HepG2 (cell line): ENCODE results near the gene ZNF530. TPM values are rescaled to one million over a fixed set of nuclear protein-coding genes. Genes with fewer than 3 reads are reported as not detected.
A peak's percentile ranks its signal among the peaks of the same experiment; 100 is the strongest.

Source experiments
- ATAC-seq: fragments of 200-7000 bp; cut with Tn5 transposase; 3 replicates; pipeline ENCODE4 v1.9.1; 2020; ENCODE audit warnings: mild to moderate bottlenecking, moderate library complexity
- BruUV-seq: library from RNA; stranded (reverse); fragments of 400-500 nt; replicated peaks from 2 replicates; lab custom pipeline; 2021; lab: Mats Ljungman, UMichigan
- CTCF ChIA-PET: fragments of 300-600 bp; formaldehyde crosslinking; extraction: SDS; loops from one replicate; lab custom pipeline; 2021; ENCODE audit warnings: low total read pairs, inconsistent platforms, low intra/inter-chr PET ratio; lab: Yijun Ruan, JAX
- POLR2A ChIA-PET: fragments of 350-600 bp; sonication (Branson Sonifier 250); formaldehyde crosslinking; loops from one replicate; lab custom pipeline; 2020; ENCODE audit warnings: antibody characterized with exemption, inconsistent platforms; lab: Yijun Ruan, JAX
- DNase-seq: peaks from one replicate; pipeline ENCODE4 v3.0.0-alpha.2; 2015; ENCODE audit warnings: low spot score
- FAIRE-seq: peaks from 3 replicates; lab custom pipeline; 2011; peaks lifted over from hg19 to GRCh38; lab: Jason Lieb, UNC
- H2AFZ ChIP-seq: one replicate; pipeline ENCODE4 v1.6.1; 2011; ENCODE audit warnings: low read length, inconsistent platforms
- H3K27ac ChIP-seq: fragments of 300-600 bp; 3 replicates; pipeline ENCODE4 v1.8.0; 2011; ENCODE audit warnings: mixed run types, mild to moderate bottlenecking, mixed read lengths, low read length, inconsistent platforms; ENCODE audit not compliant: insufficient read depth; ENCODE audit errors: extremely low read length
- H3K27me3 ChIP-seq, 2 experiments: fragments of 200-600 bp in 1 of 2; 2 replicates in 1 of 2; 3 replicates in 1 of 2; pipeline versions ENCODE4 v1.6.0 to v1.8.0; 2011; ENCODE audit warnings: low read length in 2 of 2, mild to moderate bottlenecking in 2 of 2, moderate library complexity in 2 of 2, inconsistent platforms in 1 of 2; ENCODE audit not compliant: insufficient read depth in 2 of 2, control insufficient read depth in 1 of 2
- H3K36me3 ChIP-seq, 2 experiments: fragments of 200-600 bp in 1 of 2; replicated peaks in 1 of 2; 2 replicates in 1 of 2; 3 replicates in 1 of 2; pipeline versions ENCODE4 v1.5.1 to v1.8.0; 2011; ENCODE audit warnings: low read length in 2 of 2, inconsistent platforms in 1 of 2; ENCODE audit not compliant: insufficient read depth in 2 of 2, control insufficient read depth in 1 of 2
- H3K4me1 ChIP-seq: 2 replicates; pipeline ENCODE4 v1.5.1; 2012; ENCODE audit warnings: low read length, inconsistent platforms; ENCODE audit not compliant: insufficient read depth
- H3K4me2 ChIP-seq: 2 replicates; pipeline ENCODE4 v1.6.0; 2011; ENCODE audit warnings: low read depth, low read length, inconsistent platforms
- H3K4me3 ChIP-seq, 3 experiments: fragments of 200-600 bp in 1 of 3; sonication (generic), shearing (Covaris generic) in 1 of 3; replicated peaks in 1 of 3; 2 replicates each; pipeline ENCODE4 v1.5.1; 2011 to 2016; ENCODE audit warnings: low read length in 3 of 3, inconsistent platforms in 2 of 3, low read depth in 2 of 3, mild to moderate bottlenecking in 2 of 3, control low read depth in 1 of 3, mixed read lengths in 1 of 3; ENCODE audit not compliant: insufficient read depth in 1 of 3
- H3K79me2 ChIP-seq: one replicate; pipeline ENCODE4 v1.6.1; 2011; ENCODE audit warnings: low read length, inconsistent platforms; ENCODE audit not compliant: insufficient read depth
- H3K9ac ChIP-seq: 2 replicates; pipeline ENCODE4 v1.6.0; 2011; ENCODE audit warnings: mild to moderate bottlenecking, low read depth, low read length, inconsistent platforms; ENCODE audit not compliant: insufficient read depth
- H3K9me3 ChIP-seq: 2 replicates; pipeline ENCODE4 v1.5.1; 2012; ENCODE audit warnings: mild to moderate bottlenecking, low read length
- H4K20me1 ChIP-seq: 2 replicates; pipeline ENCODE4 v1.6.0; 2011; ENCODE audit warnings: inconsistent platforms, mild to moderate bottlenecking, low read length, moderate library complexity; ENCODE audit not compliant: insufficient read depth
- CAMTA2 ChIP-seq: sonication (generic); formaldehyde crosslinking; IDR thresholded peaks from 2 replicates; pipeline ENCODE4 v1.4.0; 2020; ENCODE audit warnings: mild to moderate bottlenecking, missing genetic modification reagents, borderline replicate concordance
- EEA1 ChIP-seq: sonication (generic); formaldehyde crosslinking; IDR thresholded peaks from 2 replicates; pipeline ENCODE4 v1.5.1; 2020; ENCODE audit warnings: mild to moderate bottlenecking, missing genetic modification reagents, borderline replicate concordance
- LCORL ChIP-seq, 2 experiments: fragments of 450-650 bp in 1 of 2; sonication (generic) in 1 of 2; formaldehyde crosslinking in 1 of 2; IDR thresholded peaks; 2 replicates each; pipeline versions ENCODE4 v1.5.0 to v1.6.1; 2017 to 2020; ENCODE audit warnings: antibody characterized with exemption in 1 of 2, missing genetic modification reagents in 1 of 2
- MAFF ChIP-seq: IDR thresholded peaks from 2 replicates; pipeline ENCODE4 v1.6.1; 2011; ENCODE audit warnings: low read depth, low read length, improper control_type of control experiment
- MAFK ChIP-seq, 2 experiments: IDR thresholded peaks in 1 of 2; conservative IDR thresholded peaks in 1 of 2; 2 replicates each; pipeline ENCODE4 v1.6.1; 2011; ENCODE audit warnings: improper control_type of control experiment in 2 of 2, low read length in 2 of 2
- SETDB1 ChIP-seq: sonication (generic); formaldehyde crosslinking; IDR thresholded peaks from 2 replicates; pipeline ENCODE4 v1.5.1; 2020; ENCODE audit warnings: missing genetic modification reagents, mild to moderate bottlenecking, borderline replicate concordance
- ZNF274 ChIP-seq: sonication (generic); formaldehyde crosslinking; IDR thresholded peaks from 2 replicates; pipeline ENCODE4 v1.5.1; 2020; ENCODE audit warnings: mild to moderate bottlenecking, missing genetic modification reagents
- ZNF614 ChIP-seq: IDR thresholded peaks from 2 replicates; pipeline ENCODE4 v1.6.1; 2018; ENCODE audit warnings: missing biosample characterization, missing genetic modification reagents, inconsistent platforms, borderline replicate concordance
- ZNF629 ChIP-seq: sonication (generic); formaldehyde crosslinking; conservative IDR thresholded peaks from 2 replicates; pipeline ENCODE4 v1.5.0; 2020; ENCODE audit warnings: missing genetic modification reagents
- WGBS: methylation state at CpG from one replicate; pipeline ENCODE4 v1.1.6; 2017; ENCODE audit warnings: low lambda C conversion rate; 5-methylcytosine and 5-hydroxymethylcytosine counted together
- in situ Hi-C: cut with HindIII; loops from 2 replicates; pipeline ENCODE4 v1.10.0; 2017; ENCODE audit warnings: low pct_unique_long_range_greater_than_20kb; ENCODE audit not compliant: extremely low pct_ligation_motif_present
- intact Hi-C: fragments of 100-400 bp; cut with micrococcal nuclease; formaldehyde crosslinking; loops from one replicate; pipeline ENCODE4 v1.10.0; 2022; ENCODE audit not compliant: unreplicated experiment
- polyA plus RNA-seq, 8 experiments: library from polyadenylated mRNA; depleted of rRNA in 3 of 8; stranded (reverse) in 7 of 8; unstranded in 1 of 8; fragments of >200 nt; fragmentation: Illumina TruSeq in 4 of 8; extraction: Trizol in 4 of 8; gene quantifications; 2 replicates each; pipeline versions ENCODE4 v1.2.1 to v1.2.3, GENCODE V29; 2011 to 2016; ENCODE audit warnings: low read depth in 4 of 8, missing spikeins in 1 of 8, mixed read lengths in 1 of 8; ENCODE audit not compliant: insufficient read depth in 1 of 8
- total RNA-seq, 5 experiments: library from RNA; depleted of rRNA; stranded (reverse); fragments of >200 nt; fragmentation: Illumina TruSeq; extraction: Trizol; gene quantifications; 2 replicates each; pipeline ENCODE4 v1.2.3, GENCODE V29; 2016; ENCODE audit warnings: low read depth in 1 of 5

The ZNF530 gene
- total and polyA plus RNA-seq, 2 of the 13 experiments (the other 11 are each of a cell fraction or from before 2014, with no cell fraction given), result 1.1 to 7.8 TPM

- Histone ChIP-seq H2AFZ (no peak overlapping the region), H4K20me1 (no peaks in the 10 kb centered on the region), H3K4me1 (peaks cover 4% of the 10 kb centered on the region), H3K9me3 (peaks cover 78% of the 10 kb centered on the region), H3K4me2 (no peak overlapping the region), H3K4me3 (no peak overlapping the region), H3K9ac (no peak overlapping the region), H3K27ac (no peak overlapping the region), H3K36me3 (peaks cover 14 to 51% of the 10 kb centered on the region in 2 experiments), H3K79me2 (peaks cover 9% of the 10 kb centered on the region), H3K27me3 (no peaks in the 10 kb centered on the region)
- in situ Hi-C loops, result loop anchor here (10.0 kb wide), 1 partner anchor 582 kb away; the partner anchor contains the start of gene ZNF329
- ATAC-seq, result no peak
- FAIRE-seq, result no peak
- DNase-seq, result no peak
- CTCF ChIA-PET, result no interaction called here
- TF ChIP-seq ZNF614, result no peak
- TF ChIP-seq ZNF274 (CRISPR knock-in tag), result peak; percentile 87; the same call in 1 of the 2 replicates
- TF ChIP-seq CAMTA2 (CRISPR knock-in tag), result no peak
- no peak for TF ChIP-seq ZNF629
- 98% methylated on average over 3 of the region's 3 CpGs for WGBS
- intact Hi-C loops, result no loop called here
- POLR2A ChIA-PET, result no interaction called here
- BruUV-seq, result no TSS peak
These were observed 27.2 kb upstream of the ZNF530 start for GRCh38 chr19:57572415-57572947.

- ChIA-PET POLR2A (no interaction called here), CTCF (no interaction called here)
- no peaks in the 10 kb centered on the region; a peak in 1 of 5 replicates for H3K27me3 ChIP-seq
- DNase-seq (no peak), FAIRE-seq (no peak), ATAC-seq (no peak)
- H3K4me3 ChIP-seq, result no peak overlapping the region
- peaks cover 16% of the 10 kb centered on the region for H3K4me1 ChIP-seq
- TF ChIP-seq MAFK (conservative IDR thresholded peaks at IDR 0.05 in 1 of 2, IDR thresholded peaks at IDR 0.05 in 1 of 2; ENCODE audit: low read length in 2 of 2), result peak; percentile 72 to 80
- TF ChIP-seq LCORL (IDR thresholded peaks at IDR 0.05), result 0 out of 2 replicates have a peak, but pooled peaks have one; percentile 28
- no peak for TF ChIP-seq LCORL (CRISPR knock-in tag; IDR thresholded peaks at IDR 0.05)
- TF ChIP-seq MAFF, result peak; percentile 75
- TF ChIP-seq SETDB1 (CRISPR knock-in tag), result no peak
- no peak for TF ChIP-seq EEA1
- H4K20me1 ChIP-seq, result no peaks in the 10 kb centered on the region
- H3K4me2 ChIP-seq, result no peak overlapping the region
- no peak overlapping the region for H2AFZ ChIP-seq
- H3K79me2 ChIP-seq, result peaks cover 17% of the 10 kb centered on the region
- H3K9me3 ChIP-seq, result peaks cover 36% of the 10 kb centered on the region
- in situ Hi-C loops, result loop anchor here (10.0 kb wide), 1 partner anchor 578 kb away; the partner anchor contains the start of gene ZNF329
- intact Hi-C loops, result no loop called here
- peaks cover 14 to 51% of the 10 kb centered on the region in 2 experiments for H3K36me3 ChIP-seq
- no TSS peak for BruUV-seq
- H3K27ac ChIP-seq, result no peak overlapping the region
- no peak overlapping the region for H3K9ac ChIP-seq
These were observed 23.0 kb upstream of the ZNF530 start for GRCh38 chr19:57576661-57577060.
